Activated naive CD8-positive, alpha-beta T cell treated with anti-CD3 and anti-CD28 coated beads for 36 hours (primary cell): ENCODE measurements around the gene SATB1. TPM values are rescaled to one million over a fixed set of nuclear protein-coding genes. Genes with fewer than 3 reads are reported as not detected.
"Not testable (repeated sequence)": the region's sequence is repeated elsewhere in the genome, so short reads cannot be mapped to it uniquely, and the experiment has no call there.

Source experiments
- DNase-seq: peaks from one replicate; pipeline ENCODE4 v3.0.0; 2021
- H3K27ac Mint-ChIP-seq: one replicate; pipeline ENCODE4 v1.8.0; 2022; ENCODE audit warnings: mild to moderate bottlenecking, moderate library complexity, mixed read lengths
- H3K27me3 Mint-ChIP-seq: one replicate; pipeline ENCODE4 v1.8.0; 2022; ENCODE audit warnings: mild to moderate bottlenecking, mixed read lengths
- H3K36me3 Mint-ChIP-seq: one replicate; pipeline ENCODE4 v1.8.0; 2021; ENCODE audit warnings: mild to moderate bottlenecking, mixed read lengths
- H3K4me1 Mint-ChIP-seq: one replicate; pipeline ENCODE4 v1.8.0; 2021; ENCODE audit warnings: mixed read lengths
- H3K4me3 Mint-ChIP-seq: one replicate; pipeline ENCODE4 v1.8.0; 2022; ENCODE audit warnings: mild to moderate bottlenecking, moderate library complexity, mixed read lengths
- H3K9me3 Mint-ChIP-seq: one replicate; pipeline ENCODE4 v1.8.0; 2022; ENCODE audit warnings: mixed read lengths
- total RNA-seq, 2 experiments: library from RNA; stranded (reverse); gene quantifications; one replicate each; pipeline ENCODE4 v1.2.3, GENCODE V29; 2021

SATB1 gene
- total RNA-seq, 2 experiments from 2014 or later, result 92.0 to 94.8 TPM

DNA sequence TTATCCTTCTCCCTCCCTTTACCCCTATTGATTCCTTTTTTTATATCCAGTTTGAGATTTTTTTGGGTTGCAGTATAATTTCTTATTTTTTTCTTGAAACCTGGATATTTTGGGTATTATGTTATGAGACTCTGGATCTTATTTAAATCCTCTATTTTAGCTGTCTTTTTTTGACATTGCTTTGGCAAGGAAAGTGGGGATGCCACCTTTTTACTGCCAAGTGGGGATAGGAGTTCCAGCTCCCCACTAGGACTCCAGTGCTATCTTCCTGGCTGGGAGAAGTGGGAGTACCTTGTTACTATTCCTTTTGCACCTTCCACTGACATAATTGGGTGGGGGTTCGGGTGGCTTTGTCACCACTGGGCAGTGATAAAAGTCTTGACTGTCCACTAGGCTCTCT lies 87.9 kb downstream of the SATB1 start:
- no peak overlapping the region for H3K27ac Mint-ChIP-seq
- H3K27me3 Mint-ChIP-seq, result no peaks in the 10 kb centered on the region
- H3K9me3 Mint-ChIP-seq, result peaks cover 5% of the 10 kb centered on the region
- no peak overlapping the region for H3K4me3 Mint-ChIP-seq
- H3K36me3 Mint-ChIP-seq, result no peaks in the 10 kb centered on the region
- peaks cover 13% of the 10 kb centered on the region for H3K4me1 Mint-ChIP-seq
- no peak for DNase-seq

GRCh38 chr3:18334837-18335601 lies 90.1 kb downstream of the SATB1 start:
- H3K27me3 Mint-ChIP-seq, result no peaks in the 10 kb centered on the region
- peaks cover 13% of the 10 kb centered on the region for H3K4me1 Mint-ChIP-seq
- H3K9me3 Mint-ChIP-seq, result peaks cover 5% of the 10 kb centered on the region
- no peak for DNase-seq
- H3K36me3 Mint-ChIP-seq, result no peaks in the 10 kb centered on the region
- no peak overlapping the region for H3K4me3 Mint-ChIP-seq
- H3K27ac Mint-ChIP-seq, result peak overlapping the region; percentile 18

DNA sequence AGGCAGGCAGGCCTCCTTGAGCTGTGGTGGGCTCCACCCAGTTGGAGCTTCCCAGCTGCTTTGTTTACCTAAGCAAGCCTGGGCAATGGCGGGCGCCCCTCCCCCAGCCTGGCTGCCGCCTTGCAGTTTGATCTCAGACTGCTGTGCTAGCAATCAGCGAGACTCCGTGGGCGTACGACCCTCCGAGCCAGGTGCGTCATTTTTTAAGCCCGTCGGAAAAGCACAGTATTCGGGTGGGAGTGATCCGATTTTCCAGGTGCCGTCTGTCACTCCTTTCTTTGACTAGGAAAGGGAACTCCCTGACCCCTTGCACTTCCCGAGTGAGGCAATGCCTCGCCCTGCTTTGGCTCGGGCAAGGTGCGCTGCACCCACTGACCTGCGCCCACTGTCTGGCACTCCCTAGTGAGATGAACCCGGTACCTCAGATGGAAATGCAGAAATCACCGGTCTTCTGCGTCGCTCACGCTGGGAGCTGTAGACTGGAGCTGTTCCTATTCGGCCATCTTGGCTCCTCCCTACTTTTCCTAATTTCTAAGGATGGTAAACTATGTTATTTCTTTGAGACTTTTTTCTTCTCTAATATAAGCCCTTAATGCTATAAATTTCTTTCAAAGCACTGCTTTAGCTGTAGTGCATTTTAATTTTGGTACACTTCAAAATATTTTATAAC lies 94.2 kb downstream of the SATB1 start:
- not testable (repeated sequence) for H3K27me3 Mint-ChIP-seq, H3K36me3 Mint-ChIP-seq, H3K27ac Mint-ChIP-seq, H3K4me3 Mint-ChIP-seq, DNase-seq
- Mint-ChIP-seq H3K4me1 (peaks cover 12% of the 10 kb centered on the region), H3K9me3 (peaks cover 17% of the 10 kb centered on the region)

- Mint-ChIP-seq H3K27ac (no peak overlapping the region), H3K36me3 (no peaks in the 10 kb centered on the region), H3K4me1 (no peaks in the 10 kb centered on the region), H3K27me3 (no peaks in the 10 kb centered on the region), H3K4me3 (no peak overlapping the region), H3K9me3 (no peaks in the 10 kb centered on the region)
- DNase-seq, result no peak
These were observed 117.0 kb downstream of the SATB1 start for GRCh38 chr3:18308096-18308650.

DNA sequence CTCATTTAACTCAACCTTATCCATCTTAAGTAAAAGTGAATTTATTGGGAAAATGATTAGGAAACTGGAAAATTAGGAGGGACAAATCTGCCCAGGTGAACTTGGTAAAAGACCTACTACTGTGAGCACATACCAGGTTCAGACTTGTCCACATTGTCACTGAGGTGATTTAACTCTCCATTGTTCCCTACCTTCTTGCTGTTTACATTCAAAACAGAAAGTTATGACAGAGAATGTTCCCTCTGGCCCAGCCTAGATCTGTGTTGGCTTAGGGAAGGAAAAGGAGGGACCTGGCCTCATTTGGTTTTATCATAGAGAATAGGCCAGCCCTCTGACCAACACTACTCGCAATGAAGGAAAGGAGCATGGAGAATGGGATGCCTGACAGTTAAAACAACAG lies 117.6 kb downstream of the SATB1 start:
- no peak overlapping the region for H3K4me3 Mint-ChIP-seq

GRCh38 chr3:18302517-18302916 lies 122.6 kb downstream of the SATB1 start:
- no peaks in the 10 kb centered on the region for H3K36me3 Mint-ChIP-seq
- H3K27ac Mint-ChIP-seq, result no peak overlapping the region
- no peak for DNase-seq
- no peaks in the 10 kb centered on the region for H3K27me3 Mint-ChIP-seq
- H3K4me1 Mint-ChIP-seq, result peaks cover 6% of the 10 kb centered on the region
- no peak overlapping the region for H3K4me3 Mint-ChIP-seq
- peaks cover 7% of the 10 kb centered on the region for H3K9me3 Mint-ChIP-seq

More for the DNA sequence above, 117.6 kb downstream of the SATB1 start:
- Mint-ChIP-seq H3K4me1 (no peaks in the 10 kb centered on the region), H3K27me3 (no peaks in the 10 kb centered on the region), H3K27ac (no peak overlapping the region), H3K36me3 (no peaks in the 10 kb centered on the region), H3K9me3 (no peaks in the 10 kb centered on the region)
- DNase-seq, result no peak

- Mint-ChIP-seq H3K9me3 (peaks cover 15% of the 10 kb centered on the region), H3K27ac (no peak overlapping the region), H3K4me3 (no peak overlapping the region), H3K4me1 (peaks cover 6% of the 10 kb centered on the region), H3K27me3 (no peaks in the 10 kb centered on the region), H3K36me3 (peaks cover 2% of the 10 kb centered on the region)
- DNase-seq, result no peak
These were observed 123.4 kb downstream of the SATB1 start for GRCh38 chr3:18301781-18302180.

DNA sequence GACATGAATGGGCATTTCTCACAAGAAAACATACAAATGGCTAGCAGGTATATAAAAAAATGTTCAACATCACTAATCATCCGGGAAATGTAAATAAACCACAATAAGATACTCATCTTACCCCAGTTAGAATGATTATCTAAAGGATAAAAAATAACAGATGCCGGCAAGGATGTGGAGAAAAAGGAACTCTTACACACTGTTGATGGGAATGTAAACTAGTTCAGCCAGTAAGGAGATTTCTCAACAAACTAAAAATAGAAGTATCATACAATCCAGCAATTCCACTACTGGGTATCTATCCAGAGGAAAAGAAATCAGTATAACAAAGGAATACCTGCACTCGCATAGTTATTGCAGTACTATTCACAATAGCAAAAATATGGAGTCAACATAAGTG lies 124.2 kb downstream of the SATB1 start:
- Mint-ChIP-seq H3K9me3 (peaks cover 21% of the 10 kb centered on the region), H3K4me1 (peaks cover 6% of the 10 kb centered on the region), H3K4me3 (no peak overlapping the region), H3K27me3 (no peaks in the 10 kb centered on the region), H3K36me3 (peaks cover 2% of the 10 kb centered on the region), H3K27ac (no peak overlapping the region)
- no peak for DNase-seq

GRCh38 chr3:18297126-18297525 lies 128.0 kb downstream of the SATB1 start:
- H3K9me3 Mint-ChIP-seq, result peaks cover 25% of the 10 kb centered on the region
- peaks cover 2% of the 10 kb centered on the region for H3K36me3 Mint-ChIP-seq

More at GRCh38 chr3:18297126-18297525, 128.0 kb downstream of the SATB1 start:
- Mint-ChIP-seq H3K27ac (no peak overlapping the region), H3K4me1 (peaks cover 5% of the 10 kb centered on the region), H3K4me3 (no peak overlapping the region), H3K27me3 (no peaks in the 10 kb centered on the region)
- no peak for DNase-seq
